HCT116 (cell line): ENCODE results near the gene NPLOC4. TPM values are rescaled to one million over a fixed set of nuclear protein-coding genes. Genes with fewer than 3 reads are reported as not detected.

Experiments used
- ATAC-seq: fragments of 200-7000 bp; cut with Tn5 transposase; 2 replicates; pipeline ENCODE4 v1.9.1; 2020; ENCODE audit warnings: mild to moderate bottlenecking, moderate library complexity
- BruUV-seq: library from RNA; stranded (reverse); fragments of 400-500 nt; replicated peaks from 2 replicates; lab custom pipeline; 2021; lab: Mats Ljungman, UMichigan
- CTCF ChIA-PET: fragments of 300-600 bp; sonication (Branson Sonifier 250); formaldehyde crosslinking; loops from one replicate; lab custom pipeline; 2021; ENCODE audit warnings: antibody characterized with exemption; lab: Charles Lee
- POLR2A ChIA-PET: fragments of 300-600, 350-600 bp; sonication (Branson Sonifier 250); formaldehyde crosslinking; loops from one replicate; lab custom pipeline; 2021; ENCODE audit warnings: antibody characterized with exemption; lab: Charles Lee
- RAD21 ChIA-PET, 2 experiments: fragments of 300-600 bp; sonication (Branson Sonifier 250); formaldehyde crosslinking; loops; one replicate each; lab custom pipeline; 2023; ENCODE audit warnings: low total read pairs in 2 of 2; ENCODE audit not compliant: uncharacterized antibody in 2 of 2, unreplicated experiment in 2 of 2, low non-redundant PET in 1 of 2; lab: Charles Lee
- DNase-seq: peaks from one replicate; pipeline ENCODE4 v3.0.0-alpha.2; 2010; ENCODE audit warnings: low read depth, low spot score
- H2AFZ ChIP-seq: fragments of 200-600 bp; shearing (Covaris generic), sonication (generic); 2 replicates; pipeline ENCODE4 v1.6.1; 2017; ENCODE audit warnings: low read depth, mixed run types, mixed read lengths, antibody characterized with exemption, low read length; ENCODE audit not compliant: poor library complexity, severe bottlenecking
- H3K27ac ChIP-seq: 2 replicates; pipeline ENCODE4 v1.5.1; 2012; ENCODE audit warnings: low read depth, low read length
- H3K27me3 ChIP-seq: fragments of 200-600 bp; sonication (generic); 2 replicates; pipeline ENCODE4 v1.6.1; 2016; ENCODE audit warnings: mixed run types, low read length, mixed read lengths; ENCODE audit not compliant: insufficient read depth
- H3K36me3 ChIP-seq, 2 experiments: fragments of 200-500 bp in 1 of 2; fragments of 200-600 bp in 1 of 2; sonication (Bioruptor generic) in 1 of 2; sonication (generic) in 1 of 2; 2 replicates each; pipeline versions ENCODE4 v1.5.1 to v1.6.1; 2014 to 2016; ENCODE audit warnings: low read length in 2 of 2, inconsistent platforms in 1 of 2, mixed read lengths in 1 of 2, mixed run types in 1 of 2; ENCODE audit not compliant: insufficient read depth in 2 of 2, control insufficient read depth in 1 of 2
- H3K4me1 ChIP-seq, 2 experiments: fragments of 200-600 bp in 1 of 2; sonication (generic) in 1 of 2; 2 replicates each; pipeline versions ENCODE4 v1.5.1 to v1.6.1; 2012 to 2017; ENCODE audit warnings: low read length in 2 of 2, inconsistent platforms in 1 of 2, mild to moderate bottlenecking in 1 of 2, mixed read lengths in 1 of 2, mixed run types in 1 of 2, moderate library complexity in 1 of 2; ENCODE audit not compliant: insufficient read depth in 2 of 2, control insufficient read depth in 1 of 2
- H3K4me2 ChIP-seq: fragments of 200-600 bp; sonication (generic); 2 replicates; pipeline ENCODE4 v1.6.1; 2017; ENCODE audit warnings: mixed run types, low read length, mixed read lengths
- H3K4me3 ChIP-seq, 2 experiments: fragments of 200-600 bp in 1 of 2; sonication (generic) in 1 of 2; replicated peaks in 1 of 2; 2 replicates each; pipeline ENCODE4 v1.5.1; 2011 to 2016; ENCODE audit warnings: low read length in 2 of 2, control low read depth in 1 of 2, low read depth in 1 of 2, mild to moderate bottlenecking in 1 of 2, mixed read lengths in 1 of 2, mixed run types in 1 of 2
- H3K79me2 ChIP-seq: fragments of 200-600 bp; sonication (generic); 2 replicates; pipeline ENCODE4 v1.6.1; 2017; ENCODE audit warnings: mild to moderate bottlenecking, mixed run types, low read length, moderate library complexity, mixed read lengths; ENCODE audit not compliant: insufficient read depth
- H3K9ac ChIP-seq: fragments of 200-600 bp; sonication (generic); 2 replicates; pipeline ENCODE4 v1.6.1; 2016; ENCODE audit warnings: low read length, mixed read lengths
- H3K9me2 ChIP-seq: fragments of 200-600 bp; sonication (generic), shearing (Covaris generic); 2 replicates; pipeline ENCODE4 v1.6.1; 2017; ENCODE audit warnings: mixed run types, mild to moderate bottlenecking, moderate library complexity; ENCODE audit not compliant: insufficient read depth
- H3K9me3 ChIP-seq, 2 experiments: fragments of 200-500 bp in 1 of 2; fragments of 200-600 bp in 1 of 2; sonication (Bioruptor generic) in 1 of 2; sonication (generic) in 1 of 2; 2 replicates each; pipeline ENCODE4 v1.6.1; 2014 to 2017; ENCODE audit warnings: low read length in 2 of 2, mixed read lengths in 2 of 2, inconsistent platforms in 1 of 2, low read depth in 1 of 2, mild to moderate bottlenecking in 1 of 2, mixed run types in 1 of 2, moderate library complexity in 1 of 2; ENCODE audit not compliant: control insufficient read depth in 1 of 2, insufficient read depth in 1 of 2
- H4K20me1 ChIP-seq: fragments of 200-600 bp; sonication (generic), shearing (Covaris generic); 2 replicates; pipeline ENCODE4 v1.6.1; 2017; ENCODE audit warnings: mixed run types, mild to moderate bottlenecking, moderate library complexity; ENCODE audit not compliant: insufficient read depth
- CEBPB ChIP-seq: IDR thresholded peaks from 2 replicates; pipeline ENCODE4 v1.6.1; 2012; ENCODE audit warnings: low read depth
- CTCF ChIP-seq, 3 experiments: fragments of 200-600 bp in 1 of 3; sonication (generic) in 1 of 3; IDR thresholded peaks in 2 of 3; conservative IDR thresholded peaks in 1 of 3; 2 replicates each; pipeline ENCODE4 v1.5.1; 2012 to 2017; ENCODE audit warnings: low read depth in 2 of 3, low read length in 2 of 3, antibody characterized with exemption in 1 of 3, borderline replicate concordance in 1 of 3, control low read depth in 1 of 3, mild to moderate bottlenecking in 1 of 3, mixed read lengths in 1 of 3, mixed run types in 1 of 3, moderate library complexity in 1 of 3; ENCODE audit not compliant: insufficient read depth in 1 of 3
- EGR1 ChIP-seq: IDR thresholded peaks from 2 replicates; pipeline ENCODE4 v1.6.1; 2012; ENCODE audit warnings: low read depth
- EZH2 ChIP-seq: fragments of 200-600 bp; sonication (generic); IDR thresholded peaks from 2 replicates; pipeline ENCODE4 v1.6.1; 2017; ENCODE audit warnings: antibody characterized with exemption, mixed run types
- EZH2phosphoT487 ChIP-seq: fragments of 200-600 bp; IDR thresholded peaks from 2 replicates; pipeline ENCODE4 v1.6.1; 2018; ENCODE audit warnings: antibody characterized with exemption, borderline replicate concordance
- POLR2A ChIP-seq: IDR thresholded peaks from 2 replicates; pipeline ENCODE4 v1.7.0; 2011; ENCODE audit warnings: borderline replicate concordance; ENCODE audit not compliant: insufficient read depth, insufficient read length; ENCODE audit errors: extremely low read depth
- RAD21 ChIP-seq: IDR thresholded peaks from 2 replicates; pipeline ENCODE4 v1.6.1; 2012; ENCODE audit warnings: low read depth, mild to moderate bottlenecking
- REST ChIP-seq: IDR thresholded peaks from 2 replicates; pipeline ENCODE4 v1.6.1; 2012; ENCODE audit warnings: low read depth
- SP1 ChIP-seq: IDR thresholded peaks from 2 replicates; pipeline ENCODE4 v1.6.1; 2012; ENCODE audit warnings: low read depth
- YY1 ChIP-seq: IDR thresholded peaks from 2 replicates; pipeline ENCODE4 v1.6.1; 2011; ENCODE audit warnings: low read length, low read depth, moderate library complexity, mild to moderate bottlenecking; ENCODE audit not compliant: insufficient replicate concordance; ENCODE audit errors: extremely low read depth
- ZFX ChIP-seq: fragments of 450-650 bp; IDR thresholded peaks from 2 replicates; pipeline ENCODE4 v1.6.1; 2017
- intact Hi-C: fragments of 100-400 bp; cut with micrococcal nuclease; formaldehyde crosslinking; loops from 2 replicates; pipeline ENCODE4 v1.10.0; 2022
- total RNA-seq: library from RNA; stranded (reverse); gene quantifications from one replicate; pipeline ENCODE4 v1.2.1, GENCODE V29; 2021; ENCODE audit not compliant: unreplicated experiment
- TF ChIP-seq, protein P1 (sequence below): IDR thresholded peaks from 2 replicates; pipeline ENCODE4 v1.6.1; 2011; ENCODE audit warnings: mild to moderate bottlenecking, low read length, moderate library complexity; ENCODE audit not compliant: insufficient replicate concordance; ENCODE audit errors: extremely low read depth
- TF ChIP-seq, protein P2 (sequence below): IDR thresholded peaks from 2 replicates; pipeline ENCODE4 v1.6.1; 2012

Gene NPLOC4
- total RNA-seq, 1 experiment from 2014 or later: 137 TPM

DNA sequence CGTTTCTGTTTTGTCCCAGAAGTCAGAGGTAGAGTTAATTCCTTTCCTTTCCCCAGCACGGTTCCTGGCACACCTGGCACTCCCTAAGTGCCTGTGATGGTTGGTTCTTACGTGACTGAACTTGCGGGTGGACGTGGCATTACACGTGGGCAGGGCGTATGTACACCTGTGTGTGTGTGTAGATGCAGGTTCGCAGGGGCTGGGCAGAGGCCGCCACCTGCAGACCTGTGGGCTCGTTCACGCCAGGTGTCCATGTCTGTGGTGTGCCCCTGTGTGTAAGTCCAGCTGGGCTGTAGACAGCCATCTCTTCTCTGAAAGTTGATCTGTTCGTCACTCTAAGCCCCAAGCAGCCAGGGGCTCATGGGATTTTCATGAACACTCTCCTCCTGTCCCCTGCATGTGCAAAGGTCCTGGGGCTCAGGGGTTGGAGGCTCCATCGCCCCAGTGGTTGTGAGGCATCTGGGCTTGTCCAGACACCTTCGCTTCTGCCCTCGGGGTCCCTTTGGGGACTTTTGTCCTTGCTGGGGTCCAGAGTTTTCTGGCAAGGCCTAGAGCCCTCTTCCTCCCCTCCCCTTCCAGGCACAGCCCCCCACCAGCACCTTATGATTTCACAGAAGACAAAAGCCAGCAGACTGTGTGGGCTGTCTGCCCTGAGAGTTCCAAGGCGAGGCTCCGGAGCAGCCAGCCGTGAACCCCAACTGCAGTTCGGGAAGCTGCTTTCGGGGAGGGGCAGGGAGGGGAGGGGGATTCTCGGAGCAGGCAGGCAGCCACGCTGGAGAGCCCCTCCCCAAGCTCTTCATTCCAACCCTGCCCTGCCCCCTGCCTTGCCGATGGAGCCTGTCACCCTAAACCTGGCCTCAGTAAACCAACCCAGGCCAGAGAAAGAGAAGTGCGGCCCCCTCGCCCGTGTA, 114.2 kb downstream of the NPLOC4 start (continued):
- TF ChIP-seq CTCF (IDR thresholded peaks at IDR 0.05 in 2 of 3, conservative IDR thresholded peaks at IDR 0.05 in 1 of 3; ENCODE audit: borderline replicate concordance in 1 of 3, insufficient read depth in 1 of 3, low read depth in 2 of 3, low read length in 2 of 3): no peak
- no peak for TF ChIP-seq ZFX
- no peak for TF ChIP-seq CEBPB
- no peak for TF ChIP-seq SP1
- no peak for TF ChIP-seq EZH2phosphoT487
- TF ChIP-seq, all 23 proteins: peak for 0

- ATAC-seq: peak; percentile 8
- POLR2A ChIA-PET: interaction anchor here (0.6 to 3.1 kb wide), 2 partner anchors 10 to 12 kb away, joined by 5 to 42 read pairs; no protein-coding TSS in a partner anchor
- intact Hi-C loops: no loop called here
- TF ChIP-seq EZH2 (no peak), CEBPB (no peak), RAD21 (no peak), YY1 (no peak), POLR2A (no peak), REST (no peak), EZH2phosphoT487 (no peak), EGR1 (no peak)
- TF ChIP-seq, protein P1, sequence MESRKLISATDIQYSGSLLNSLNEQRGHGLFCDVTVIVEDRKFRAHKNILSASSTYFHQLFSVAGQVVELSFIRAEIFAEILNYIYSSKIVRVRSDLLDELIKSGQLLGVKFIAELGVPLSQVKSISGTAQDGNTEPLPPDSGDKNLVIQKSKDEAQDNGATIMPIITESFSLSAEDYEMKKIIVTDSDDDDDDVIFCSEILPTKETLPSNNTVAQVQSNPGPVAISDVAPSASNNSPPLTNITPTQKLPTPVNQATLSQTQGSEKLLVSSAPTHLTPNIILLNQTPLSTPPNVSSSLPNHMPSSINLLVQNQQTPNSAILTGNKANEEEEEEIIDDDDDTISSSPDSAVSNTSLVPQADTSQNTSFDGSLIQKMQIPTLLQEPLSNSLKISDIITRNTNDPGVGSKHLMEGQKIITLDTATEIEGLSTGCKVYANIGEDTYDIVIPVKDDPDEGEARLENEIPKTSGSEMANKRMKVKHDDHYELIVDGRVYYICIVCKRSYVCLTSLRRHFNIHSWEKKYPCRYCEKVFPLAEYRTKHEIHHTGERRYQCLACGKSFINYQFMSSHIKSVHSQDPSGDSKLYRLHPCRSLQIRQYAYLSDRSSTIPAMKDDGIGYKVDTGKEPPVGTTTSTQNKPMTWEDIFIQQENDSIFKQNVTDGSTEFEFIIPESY: no peak
- TF ChIP-seq, protein P2, sequence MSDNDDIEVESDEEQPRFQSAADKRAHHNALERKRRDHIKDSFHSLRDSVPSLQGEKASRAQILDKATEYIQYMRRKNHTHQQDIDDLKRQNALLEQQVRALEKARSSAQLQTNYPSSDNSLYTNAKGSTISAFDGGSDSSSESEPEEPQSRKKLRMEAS: no peak
Measured at GRCh38 chr17:81520021-81520901, 116.7 kb downstream of the NPLOC4 start.

More at GRCh38 chr17:81520021-81520901, 116.7 kb downstream of the NPLOC4 start:
- RAD21 ChIA-PET: no interaction called here
- Histone ChIP-seq H2AFZ (no peak overlapping the region), H4K20me1 (no peaks in the 10 kb centered on the region), H3K4me3 (peak overlapping the region; percentile 56 to 77), H3K9me3 (no peaks in the 10 kb centered on the region), H3K4me2 (peak overlapping the region; percentile 100), H3K27me3 (no peaks in the 10 kb centered on the region), H3K4me1 (peaks cover 34 to 60% of the 10 kb centered on the region in 2 experiments), H3K9me2 (no peaks in the 10 kb centered on the region), H3K36me3 (no peaks in the 10 kb centered on the region), H3K9ac (peak overlapping the region; percentile 94), H3K27ac (peak overlapping the region; percentile 98), H3K79me2 (peaks cover 27% of the 10 kb centered on the region)
- CTCF ChIA-PET: no interaction called here
- no peak for DNase-seq
- no TSS peak for BruUV-seq
